H1 (cell line): ENCODE measurements around the gene KCTD4.

ENCODE experiments used
- BRCA1 ChIP-seq: IDR thresholded peaks from 2 replicates; pipeline ENCODE4 v1.6.1; 2012; ENCODE audit warnings: low read depth, low read length, improper control_type of control experiment
- CEBPB ChIP-seq: IDR thresholded peaks from 2 replicates; pipeline ENCODE4 v1.6.1; 2012; ENCODE audit warnings: low read depth, low read length
- EGR1 ChIP-seq: IDR thresholded peaks from 2 replicates; pipeline ENCODE4 v1.6.1; 2011; ENCODE audit warnings: low read depth, low read length, borderline replicate concordance
- EP300 ChIP-seq, 2 experiments: IDR thresholded peaks; 1 replicate in 1 of 2; 2 replicates in 1 of 2; pipeline ENCODE4 v1.6.1; 2011 to 2012; ENCODE audit warnings: low read depth in 2 of 2, low read length in 2 of 2, mild to moderate bottlenecking in 2 of 2, borderline replicate concordance in 1 of 2, inconsistent platforms in 1 of 2, moderate library complexity in 1 of 2
- EZH2 ChIP-seq: fragments of 200-600 bp; sonication (generic); IDR thresholded peaks from 2 replicates; pipeline ENCODE4 v1.7.1; 2012; ENCODE audit warnings: low read depth, mild to moderate bottlenecking, moderate library complexity, low read length, inconsistent platforms; ENCODE audit not compliant: severe bottlenecking
- GABPA ChIP-seq: IDR thresholded peaks from 2 replicates; pipeline ENCODE4 v1.6.1; 2011; ENCODE audit warnings: mild to moderate bottlenecking, low read length, moderate library complexity, borderline replicate concordance; ENCODE audit not compliant: insufficient read depth
- NRF1 ChIP-seq: IDR thresholded peaks from 2 replicates; pipeline ENCODE4 v1.6.1; 2011; ENCODE audit warnings: mild to moderate bottlenecking, low read depth, low read length, improper control_type of control experiment
- POLR2AphosphoS5 ChIP-seq: IDR thresholded peaks from 2 replicates; pipeline ENCODE4 v1.6.1; 2011; ENCODE audit warnings: low read depth, low read length
- POU5F1 ChIP-seq: IDR thresholded peaks from 2 replicates; pipeline ENCODE4 v1.6.1; 2011; ENCODE audit warnings: low read depth, mild to moderate bottlenecking, low read length, moderate library complexity
- TAF1 ChIP-seq: IDR thresholded peaks from 2 replicates; pipeline ENCODE4 v1.6.1; 2011; ENCODE audit warnings: mild to moderate bottlenecking, low read depth, low read length
- TAF7 ChIP-seq: optimal IDR thresholded peaks from 2 replicates; pipeline ENCODE3; 2011; ENCODE audit warnings: low read depth, mild to moderate bottlenecking, inconsistent platforms, low read length, moderate library complexity, borderline replicate concordance
- YY1 ChIP-seq: IDR thresholded peaks from 2 replicates; pipeline ENCODE4 v1.6.1; 2011; ENCODE audit warnings: low read depth, mild to moderate bottlenecking, low read length
- TF ChIP-seq, protein P1 (sequence below), 3 experiments: IDR thresholded peaks; 1 replicate in 2 of 3; 2 replicates in 1 of 3; pipeline versions ENCODE4 v1.5.1 to v1.6.1; 2011; ENCODE audit warnings: low read length in 3 of 3, mild to moderate bottlenecking in 3 of 3, inconsistent platforms in 2 of 3, low read depth in 1 of 3, moderate library complexity in 1 of 3; ENCODE audit not compliant: insufficient read depth in 1 of 3; ENCODE audit errors: control extremely low read depth in 1 of 3
- TF ChIP-seq, protein P2 (sequence below): IDR thresholded peaks from 2 replicates; pipeline ENCODE4 v1.6.1; 2011; ENCODE audit warnings: low read depth, mild to moderate bottlenecking, low read length; ENCODE audit not compliant: insufficient read depth

DNA sequence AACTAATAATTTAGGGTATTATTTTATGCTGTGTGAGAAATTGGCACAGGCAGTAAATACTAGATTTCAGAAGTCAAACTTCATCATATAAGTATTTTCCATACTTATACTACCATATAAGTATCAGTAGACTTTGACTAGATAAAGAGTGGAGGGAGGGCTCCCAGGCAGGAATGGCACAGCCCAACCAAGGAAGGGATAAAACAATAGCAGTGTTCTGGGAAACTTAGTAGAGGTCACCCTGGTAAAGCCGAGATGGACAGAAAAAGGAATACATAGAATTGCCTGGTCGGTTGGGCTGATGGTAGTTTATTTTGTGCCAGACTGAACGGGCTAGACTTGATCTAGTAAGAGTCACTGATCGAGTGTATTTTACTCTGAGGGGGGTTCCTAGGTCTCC is 19.6 kb upstream of the KCTD4 start:
- no peak for TF ChIP-seq EZH2
- TF ChIP-seq YY1, result no peak
- no peak for TF ChIP-seq EP300 (IDR thresholded peaks at IDR 0.05; ENCODE audit: borderline replicate concordance in 1 of 2, low read depth in 2 of 2, low read length in 2 of 2)
- TF ChIP-seq TAF7, result no peak
- no peak for TF ChIP-seq NRF1
- TF ChIP-seq, protein P1, sequence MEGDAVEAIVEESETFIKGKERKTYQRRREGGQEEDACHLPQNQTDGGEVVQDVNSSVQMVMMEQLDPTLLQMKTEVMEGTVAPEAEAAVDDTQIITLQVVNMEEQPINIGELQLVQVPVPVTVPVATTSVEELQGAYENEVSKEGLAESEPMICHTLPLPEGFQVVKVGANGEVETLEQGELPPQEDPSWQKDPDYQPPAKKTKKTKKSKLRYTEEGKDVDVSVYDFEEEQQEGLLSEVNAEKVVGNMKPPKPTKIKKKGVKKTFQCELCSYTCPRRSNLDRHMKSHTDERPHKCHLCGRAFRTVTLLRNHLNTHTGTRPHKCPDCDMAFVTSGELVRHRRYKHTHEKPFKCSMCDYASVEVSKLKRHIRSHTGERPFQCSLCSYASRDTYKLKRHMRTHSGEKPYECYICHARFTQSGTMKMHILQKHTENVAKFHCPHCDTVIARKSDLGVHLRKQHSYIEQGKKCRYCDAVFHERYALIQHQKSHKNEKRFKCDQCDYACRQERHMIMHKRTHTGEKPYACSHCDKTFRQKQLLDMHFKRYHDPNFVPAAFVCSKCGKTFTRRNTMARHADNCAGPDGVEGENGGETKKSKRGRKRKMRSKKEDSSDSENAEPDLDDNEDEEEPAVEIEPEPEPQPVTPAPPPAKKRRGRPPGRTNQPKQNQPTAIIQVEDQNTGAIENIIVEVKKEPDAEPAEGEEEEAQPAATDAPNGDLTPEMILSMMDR (IDR thresholded peaks at IDR 0.05; ENCODE audit: control extremely low read depth in 1 of 3, insufficient read depth in 1 of 3, low read depth in 1 of 3, low read length in 3 of 3), result no peak
- no peak for TF ChIP-seq EGR1
- TF ChIP-seq CEBPB, result no peak
- TF ChIP-seq, protein P2, sequence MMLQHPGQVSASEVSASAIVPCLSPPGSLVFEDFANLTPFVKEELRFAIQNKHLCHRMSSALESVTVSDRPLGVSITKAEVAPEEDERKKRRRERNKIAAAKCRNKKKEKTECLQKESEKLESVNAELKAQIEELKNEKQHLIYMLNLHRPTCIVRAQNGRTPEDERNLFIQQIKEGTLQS, result no peak
- TF ChIP-seq POLR2AphosphoS5, result no peak
- TF ChIP-seq GABPA, result no peak
- TF ChIP-seq POU5F1, result no peak
- no peak for TF ChIP-seq BRCA1
- no peak for TF ChIP-seq TAF1
